SW480 (cell line): Measurements from ENCODE around the gene HNRNPCL2.
"Not testable (repeated sequence)": the region's sequence is repeated elsewhere in the genome, so short reads cannot be mapped to it uniquely, and the experiment has no call there.

Source experiments
- DNase-seq: peaks from one replicate; pipeline ENCODE4 v3.0.0-alpha.2; 2016; ENCODE audit warnings: low spot score

Gene HNRNPCL2

DNA sequence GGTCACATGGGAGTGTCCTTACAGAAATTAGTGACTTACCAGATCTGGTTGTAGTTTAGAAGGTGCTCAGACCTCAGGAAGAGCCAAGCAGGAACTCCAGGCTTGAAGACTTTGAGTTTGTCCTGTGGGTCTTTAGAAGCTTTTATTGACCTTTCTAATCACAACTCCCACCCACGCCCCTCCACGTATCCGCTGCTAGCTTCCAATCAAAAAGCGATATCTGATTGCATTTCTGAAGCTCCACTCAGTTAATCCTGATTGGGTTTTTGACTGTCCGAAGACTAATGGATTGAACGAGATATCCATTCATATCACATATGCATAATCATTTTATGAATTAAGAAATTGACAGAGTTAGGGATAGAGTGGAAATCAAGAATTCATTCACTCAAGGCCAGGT is at the start of gene HNRNPCL2:
TSS of gene HNRNPCL2 (minus strand) at position 101 of the 400 bp plus-strand sequence. CDS start 454 bp downstream, outside the sequence.
- DNase-seq, result not testable (repeated sequence)

DNA sequence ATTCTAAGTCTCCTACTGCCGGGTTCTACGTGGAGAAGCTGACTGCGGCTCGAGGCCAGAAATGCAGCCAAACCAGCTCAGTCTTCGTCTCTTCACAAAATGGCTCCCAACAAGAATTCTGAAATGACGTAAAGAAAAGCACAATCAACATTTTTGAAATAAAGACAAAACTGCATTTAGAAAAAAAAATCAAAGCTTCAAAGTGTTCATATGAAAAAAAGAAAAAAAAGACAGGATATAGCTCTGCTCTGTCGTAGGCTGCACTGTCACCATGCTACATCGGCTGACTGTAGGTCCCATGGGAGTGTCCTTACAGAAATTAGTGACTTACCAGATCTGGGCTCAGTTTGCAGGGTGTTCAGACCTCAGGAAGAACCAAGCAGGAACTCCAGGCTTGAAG is 48.9 kb upstream of the HNRNPCL2 start, which contains the start of gene HNRNPCL4:
TSS of gene HNRNPCL4 (minus strand) at position 101 of the 400 bp plus-strand sequence. CDS start 164 bp downstream, outside the sequence.
- not testable (repeated sequence) for DNase-seq

DNA sequence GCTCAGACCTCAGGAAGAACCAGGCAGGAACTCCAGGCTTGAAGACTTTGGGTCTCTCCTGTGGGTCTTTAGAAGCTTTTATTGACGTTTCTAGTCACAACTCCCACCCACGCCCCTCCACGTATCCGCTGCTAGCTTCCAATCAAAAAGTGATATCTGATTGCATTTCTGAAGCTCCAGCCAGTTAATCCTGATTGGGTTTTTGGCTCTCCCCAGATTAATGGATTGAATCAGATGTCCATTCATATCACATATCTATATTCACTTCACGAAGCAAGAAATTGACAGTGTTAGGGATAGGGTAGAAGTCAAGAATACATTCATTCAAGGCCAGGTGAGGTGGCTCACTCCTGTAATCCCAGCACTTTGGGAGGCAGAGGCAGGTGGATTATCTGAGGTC is 39.3 kb upstream of the HNRNPCL2 start, which contains the start of gene PRAMEF26:
TSS of gene PRAMEF26 (minus strand) at position 101 of the 400 bp plus-strand sequence. CDS start 2,914 bp downstream, outside the sequence.
- DNase-seq, result not testable (repeated sequence)

DNA sequence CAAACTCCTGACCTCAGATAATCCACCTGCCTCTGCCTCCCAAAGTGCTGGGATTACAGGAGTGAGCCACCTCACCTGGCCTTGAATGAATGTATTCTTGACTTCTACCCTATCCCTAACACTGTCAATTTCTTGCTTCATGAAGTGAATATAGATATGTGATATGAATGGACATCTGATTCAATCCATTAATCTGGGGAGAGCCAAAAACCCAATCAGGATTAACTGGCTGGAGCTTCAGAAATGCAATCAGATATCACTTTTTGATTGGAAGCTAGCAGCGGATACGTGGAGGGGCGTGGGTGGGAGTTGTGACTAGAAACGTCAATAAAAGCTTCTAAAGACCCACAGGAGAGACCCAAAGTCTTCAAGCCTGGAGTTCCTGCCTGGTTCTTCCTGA is 46.2 kb downstream of the HNRNPCL2 start, which contains the start of gene PRAMEF25:
TSS of gene PRAMEF25 (plus strand) at position 301 of the 400 bp plus-strand sequence. CDS start 2,920 bp downstream, outside the sequence.
- DNase-seq, result not testable (repeated sequence)
